GM18505 (cell line): ENCODE data around the gene ORAI1.
"Not testable (repeated sequence)": the region's sequence is repeated elsewhere in the genome, so short reads cannot be mapped to it uniquely, and the experiment has no call there.

Source experiments
- ATAC-seq: cut with Tn5 transposase; IDR thresholded peaks from one replicate; pipeline ENCODE4 v1.9.1; 2021; ENCODE audit not compliant: unreplicated experiment
- POLR2A ChIP-seq: IDR thresholded peaks from 4 replicates; pipeline ENCODE4 v1.6.1; 2011; ENCODE audit warnings: borderline replicate concordance; ENCODE audit not compliant: insufficient read depth, insufficient read length; ENCODE audit errors: extremely low read depth

ORAI1 gene

DNA sequence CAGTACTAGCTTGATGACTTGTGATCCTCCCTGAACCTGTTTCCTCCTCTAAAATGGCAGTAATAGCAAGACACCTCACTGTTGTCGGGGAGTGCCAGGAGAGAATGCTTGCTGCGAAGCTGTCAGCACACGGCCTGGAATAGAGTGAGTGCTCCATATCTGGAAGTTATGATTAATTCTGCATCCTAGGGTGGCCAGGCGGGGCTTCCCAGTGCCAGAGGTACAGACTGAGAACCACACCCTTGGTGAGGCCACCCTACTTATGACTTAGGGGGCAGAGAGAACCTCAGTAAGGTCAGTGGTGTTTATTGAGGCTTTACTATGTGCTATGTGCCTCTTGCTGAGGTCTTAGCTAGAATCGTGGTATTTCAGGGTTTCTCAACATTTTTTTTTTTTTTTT is 23.0 kb downstream of the ORAI1 start:
- TF ChIP-seq POLR2A: no peak
- no peak for ATAC-seq

DNA sequence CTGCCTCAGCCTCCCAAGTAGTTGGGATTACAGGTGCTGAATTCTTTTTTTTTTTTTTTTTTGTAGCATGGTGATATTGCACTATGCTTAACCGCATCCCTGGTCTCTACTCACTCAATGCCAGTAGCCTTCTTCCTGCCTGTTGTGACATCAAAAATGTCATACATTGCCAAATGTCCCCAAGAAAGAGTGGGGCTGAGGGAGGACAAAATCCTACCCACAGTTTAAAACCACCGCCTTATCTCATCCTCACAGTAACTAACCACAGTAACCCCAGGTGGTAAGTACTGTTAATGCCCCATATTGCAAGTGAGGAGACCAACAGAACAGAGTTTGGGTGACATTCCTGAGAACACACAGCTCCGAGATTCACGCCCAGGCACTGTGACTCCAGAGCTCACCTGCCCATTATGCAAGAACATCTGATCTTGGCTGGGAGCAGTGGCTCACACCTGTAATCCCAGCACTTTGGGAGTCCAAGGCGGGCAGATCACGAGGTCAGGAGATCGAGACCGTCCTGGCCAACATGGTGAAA is 23.6 kb downstream of the ORAI1 start:
- TF ChIP-seq POLR2A: no peak

DNA sequence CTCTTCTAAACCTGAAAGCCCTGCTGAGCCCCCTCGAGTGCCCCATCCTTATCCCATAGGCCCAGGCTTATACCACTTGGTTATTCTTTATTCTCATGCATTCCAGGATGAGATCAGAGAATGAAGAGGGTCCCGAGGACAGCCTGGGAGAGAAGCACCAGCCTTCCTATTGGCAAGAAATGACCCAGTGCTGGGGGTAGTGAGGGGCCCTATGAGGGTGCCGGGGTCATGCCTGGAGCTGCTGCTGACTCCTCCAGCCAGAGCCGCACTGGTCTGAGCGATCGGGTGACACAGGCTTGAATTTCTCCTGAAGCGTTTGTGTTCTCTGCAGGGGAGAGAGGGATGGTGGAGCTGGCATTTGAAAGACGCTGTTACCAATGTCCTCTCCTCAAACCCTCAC is 25.0 kb downstream of the ORAI1 start:
- ATAC-seq: no peak
- no peak for TF ChIP-seq POLR2A

More for the DNA sequence above, 23.6 kb downstream of the ORAI1 start:
- ATAC-seq: no peak

DNA sequence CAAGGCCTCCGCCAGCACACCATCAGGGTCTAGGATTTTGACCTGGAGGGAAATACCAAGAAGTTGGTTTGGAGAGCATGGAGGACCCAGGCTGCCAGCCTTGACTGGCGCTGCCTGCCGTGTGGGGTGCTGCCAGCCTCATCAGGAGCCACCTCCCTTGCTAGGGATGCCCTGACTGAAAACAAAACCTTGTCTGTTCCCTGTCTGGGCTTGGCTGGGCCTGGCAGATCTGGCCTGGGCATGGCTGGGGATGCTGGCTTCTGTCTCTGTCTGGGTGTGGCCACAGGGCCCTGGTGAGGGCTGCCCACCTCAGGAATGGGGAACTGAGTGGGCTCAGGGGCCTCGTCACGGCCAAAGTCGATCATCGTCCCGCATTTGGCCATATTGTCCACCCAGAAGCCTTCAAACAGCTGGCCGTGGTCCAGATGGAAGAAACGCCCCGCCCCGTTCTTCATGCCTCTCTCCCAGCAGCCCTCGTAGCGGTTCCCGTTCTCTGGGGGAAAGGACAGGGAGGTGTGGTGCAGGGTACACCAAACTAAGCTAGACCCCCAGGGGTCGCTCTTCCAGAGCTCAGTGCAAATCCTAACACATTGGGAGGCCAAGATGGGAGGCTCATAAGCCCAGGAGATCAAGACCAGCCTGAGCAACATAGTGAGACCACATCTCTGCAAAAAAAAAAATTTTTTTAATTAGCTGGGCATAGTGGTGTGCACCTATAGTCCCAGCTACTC is 26.6 kb downstream of the ORAI1 start:
- ATAC-seq: no peak

DNA sequence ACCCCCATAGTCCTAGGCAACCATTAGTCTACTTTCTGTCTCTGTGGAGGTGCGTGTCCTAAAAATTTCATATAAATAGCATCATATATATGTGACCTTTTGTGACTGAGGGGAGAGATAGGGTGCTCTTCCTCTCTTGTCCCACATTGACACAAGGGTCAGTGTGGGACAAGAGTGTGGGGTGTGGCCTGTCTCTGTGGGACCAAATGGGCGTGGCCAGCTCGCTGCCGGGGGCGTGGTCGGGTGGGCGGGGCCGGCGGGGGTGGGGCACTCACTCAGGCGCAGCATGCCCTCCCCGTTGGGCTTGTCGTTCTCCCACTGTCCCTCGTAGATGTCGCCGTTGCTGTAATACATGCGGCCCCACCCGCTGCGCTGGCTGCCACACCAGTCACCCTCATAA is 27.7 kb downstream of the ORAI1 start:
- no peak for TF ChIP-seq POLR2A
- no peak for ATAC-seq

More for the DNA sequence above, 26.6 kb downstream of the ORAI1 start:
- no peak for TF ChIP-seq POLR2A

DNA sequence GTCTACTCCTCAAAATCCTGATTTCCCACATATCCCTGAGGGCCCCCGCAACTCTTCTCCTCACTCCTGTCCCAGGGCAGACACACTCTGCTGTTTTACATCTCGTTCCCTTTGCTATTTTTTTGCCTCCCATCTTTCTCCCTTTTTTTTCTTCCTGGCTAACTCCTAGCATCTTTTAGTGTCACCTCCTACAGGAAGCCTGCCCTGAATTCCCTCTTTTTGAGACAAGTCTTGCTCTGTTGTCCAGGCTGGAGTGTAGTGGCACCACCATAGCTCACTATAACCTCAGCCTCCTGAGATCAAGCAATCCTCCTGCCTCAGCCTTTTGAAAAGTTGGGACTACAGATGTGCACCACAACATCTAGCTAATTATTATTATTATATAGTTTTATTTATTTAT is 29.8 kb downstream of the ORAI1 start:
- TF ChIP-seq POLR2A: no peak
- ATAC-seq: no peak

DNA sequence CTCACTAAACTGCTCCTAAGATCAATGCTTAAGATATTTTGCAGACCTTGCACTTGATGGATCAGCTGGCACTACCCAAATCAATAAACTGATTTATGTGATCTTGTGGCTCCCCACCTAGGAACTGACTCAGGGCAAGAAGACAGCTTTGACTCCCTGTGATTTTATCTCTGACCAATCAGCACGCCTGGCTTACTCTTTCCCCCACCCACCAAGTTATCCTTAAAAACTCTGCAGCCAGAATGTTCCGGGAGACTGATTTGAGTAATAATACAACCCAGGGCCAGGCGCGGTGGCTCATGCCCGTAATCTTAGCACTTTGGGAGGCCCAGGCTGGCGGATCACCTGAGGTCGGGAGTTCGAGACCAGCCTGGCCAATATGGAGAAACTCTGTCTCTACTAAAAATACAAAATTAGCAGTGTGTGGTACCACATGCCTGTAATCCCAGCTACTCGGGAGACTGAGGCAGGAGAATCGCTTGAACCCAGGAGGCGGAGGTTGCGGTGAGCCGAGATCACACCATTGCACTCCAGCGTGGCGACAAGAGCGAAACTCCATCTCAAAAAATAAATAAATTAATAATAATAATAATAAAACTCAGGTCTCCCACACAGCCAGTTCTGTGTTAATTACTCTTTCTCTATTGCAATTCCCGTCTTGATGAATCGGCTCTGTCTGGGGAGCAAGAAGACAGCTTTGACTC is 31.1 kb downstream of the ORAI1 start:
- ATAC-seq: no peak
- TF ChIP-seq POLR2A: no peak

DNA sequence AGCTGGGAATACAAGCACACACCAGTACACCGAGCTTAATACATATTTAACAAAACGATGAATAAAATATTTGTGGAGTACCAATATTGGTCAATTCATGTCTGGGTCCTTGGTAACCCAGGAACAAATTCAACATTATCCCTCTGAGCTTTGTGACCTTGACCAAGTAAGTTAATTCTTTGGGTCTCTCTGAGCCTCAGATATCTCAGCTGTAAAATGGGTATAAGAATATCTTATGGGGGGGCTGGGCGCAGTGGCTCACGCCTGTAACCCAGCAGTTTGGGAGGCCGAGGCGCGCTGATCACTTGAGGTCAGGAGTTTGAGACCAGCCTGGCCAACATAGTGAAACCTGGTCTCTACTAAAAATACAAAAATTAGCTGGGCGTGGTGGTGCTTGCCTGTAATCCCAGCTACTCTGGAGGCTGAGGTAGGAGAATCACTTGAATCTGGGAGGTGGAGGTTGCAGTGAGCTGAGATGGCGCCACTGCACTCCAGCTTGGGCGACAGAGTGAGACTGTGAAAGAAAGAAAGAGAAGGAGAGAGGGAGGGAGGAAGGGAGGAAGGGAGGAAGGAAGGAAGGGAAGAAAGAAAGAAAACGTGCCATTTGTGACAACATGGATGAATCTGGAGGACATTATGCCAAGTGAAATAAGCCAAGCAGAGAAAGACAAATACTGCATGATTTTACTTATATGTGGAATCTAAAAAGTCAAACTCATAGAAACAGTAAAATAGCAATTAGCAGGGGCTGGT is 35.2 kb downstream of the ORAI1 start:
- ATAC-seq: not testable (repeated sequence)

DNA sequence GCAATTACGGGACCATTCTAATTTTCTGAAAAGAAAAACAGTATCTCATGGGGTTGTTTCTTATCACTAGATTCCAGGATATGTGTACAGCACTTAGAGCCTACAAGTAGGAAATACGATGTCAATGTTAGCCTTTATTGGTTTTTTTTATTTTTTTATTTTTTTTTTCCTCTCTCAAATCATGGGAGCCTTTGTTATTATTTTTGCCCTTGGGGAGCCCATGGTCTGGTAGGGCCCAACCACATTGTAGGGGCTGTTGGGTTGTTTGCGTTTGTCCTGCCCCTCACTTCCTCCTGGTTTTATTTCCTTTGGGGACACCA is 37.2 kb downstream of the ORAI1 start:
- ATAC-seq: no peak
- no peak for TF ChIP-seq POLR2A

DNA sequence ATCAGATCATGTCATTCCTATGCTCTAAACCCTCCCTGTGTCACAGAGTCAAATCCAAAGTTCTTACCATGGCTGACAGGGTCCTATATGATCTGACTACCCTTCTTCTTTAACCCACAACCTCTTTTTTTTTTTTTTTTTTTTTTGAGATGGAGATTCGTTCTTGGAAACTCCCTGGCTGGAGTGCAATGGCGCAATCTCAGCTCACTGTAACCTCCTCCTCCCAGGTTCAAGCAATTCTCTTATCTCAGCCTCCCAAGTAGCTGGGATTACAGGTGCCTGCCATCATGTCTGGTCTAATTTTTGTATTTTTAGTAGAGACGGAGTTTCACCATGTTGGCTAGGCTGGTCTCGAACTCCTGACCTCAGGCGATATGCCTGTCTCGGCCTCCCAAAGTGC is 40.5 kb downstream of the ORAI1 start:
- ATAC-seq: not testable (repeated sequence)

DNA sequence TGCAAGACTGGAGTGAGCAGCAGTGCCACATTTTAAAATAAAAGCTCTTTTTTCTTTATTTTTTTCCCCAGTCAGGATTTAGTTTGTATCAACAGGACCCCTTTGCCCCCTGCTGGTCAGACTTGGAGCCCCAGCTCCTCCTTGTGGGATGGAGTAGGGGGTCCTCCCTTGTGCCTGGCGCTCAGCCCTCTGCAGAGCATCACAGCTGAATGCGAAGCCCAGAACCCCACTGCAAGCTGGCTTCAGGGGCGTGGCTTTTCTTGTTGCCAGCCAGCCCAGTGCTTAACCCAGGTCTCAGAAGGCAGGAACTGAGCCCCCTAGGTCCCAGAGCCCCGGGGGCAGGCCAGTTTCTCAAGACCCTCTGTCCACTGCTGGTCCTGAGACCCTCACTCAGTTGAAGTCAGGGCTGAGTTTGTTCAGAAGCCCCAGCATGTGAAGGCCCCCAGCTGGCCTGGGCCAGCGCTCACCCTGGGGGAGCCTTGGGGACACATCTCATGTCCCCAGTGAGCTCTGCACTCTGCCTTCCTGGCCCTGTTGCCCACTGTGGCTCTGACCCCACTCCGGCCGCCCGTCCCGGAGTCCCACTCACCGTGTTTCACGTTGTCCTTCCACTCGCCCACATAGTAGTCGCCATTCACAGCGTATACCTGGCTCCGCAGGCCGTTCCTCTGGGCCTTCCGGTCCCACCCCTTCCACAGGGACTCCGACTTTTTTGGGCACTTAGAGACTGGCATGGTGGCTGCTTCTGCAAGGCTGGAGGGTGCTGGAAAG is 42.6 kb downstream of the ORAI1 start:
- no peak for ATAC-seq
- no peak for TF ChIP-seq POLR2A

DNA sequence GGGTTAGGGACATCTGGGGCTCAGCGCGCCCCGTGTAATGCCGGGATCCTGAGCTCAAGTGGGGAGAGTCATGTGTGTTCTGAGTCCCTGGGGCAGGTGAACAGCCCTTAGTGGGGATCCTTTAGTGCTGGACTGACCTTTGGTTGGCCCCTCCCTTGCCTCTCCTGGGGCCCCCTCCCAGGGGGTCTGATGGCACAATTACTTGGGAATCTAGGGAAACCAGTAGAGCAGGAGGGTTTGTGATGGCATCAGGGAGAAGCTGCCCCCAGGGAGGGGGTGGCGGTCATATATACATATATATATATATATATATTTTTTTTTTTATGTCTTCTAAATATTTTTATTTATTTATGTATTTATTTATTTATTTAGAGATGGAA is 43.2 kb downstream of the ORAI1 start, which contains the start of gene MORN3:
Gene MORN3, minus strand, starts transcription at position 134 of the 380 bp plus-strand sequence. CDS start 171 bp downstream, outside the sequence.
- TF ChIP-seq POLR2A: no peak
- no peak for ATAC-seq

DNA sequence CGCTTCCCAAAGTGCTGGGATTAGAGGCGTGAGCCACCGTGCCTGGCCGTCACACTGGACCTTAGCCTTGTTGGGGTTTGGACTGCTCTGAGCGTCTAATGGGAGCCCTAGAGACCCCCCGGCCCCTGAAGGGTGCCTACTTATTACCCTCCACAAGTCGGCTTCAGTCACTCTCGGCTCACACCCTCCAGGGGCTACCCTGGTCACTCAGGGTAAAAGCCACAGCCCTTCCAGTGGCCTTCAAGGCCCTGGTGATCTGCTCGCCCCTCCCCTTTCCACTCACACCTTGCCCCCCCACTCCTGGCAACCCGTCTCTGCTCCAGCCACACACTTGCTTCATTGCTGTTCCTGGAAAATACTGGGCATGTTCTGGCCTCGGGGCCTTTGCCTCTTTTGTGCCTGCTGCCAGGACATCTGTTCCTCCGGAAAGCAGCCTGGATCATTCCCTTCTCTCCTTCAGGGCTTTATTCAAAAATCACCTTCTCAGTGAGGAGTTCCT is 46.7 kb downstream of the ORAI1 start:
- no peak for ATAC-seq
- TF ChIP-seq POLR2A: no peak
